ENCODE data around the gene BRINP3.
"Not testable (repeated sequence)": the region's sequence is repeated elsewhere in the genome, so short reads cannot be mapped to it uniquely, and the experiment has no call there.

BRINP3 gene

GRCh38 chr1:190477762-190478148 is at the start of gene BRINP3:
TSS of gene BRINP3 (minus strand) at chr1:190477864.
- in situ Hi-C loops (cut with HindIII; ENCODE audit: low sequenced_read_pairs): no loop called here

GRCh38 chr1:190511554-190511953 is 33.9 kb upstream of the BRINP3 start:
- in situ Hi-C loops (cut with HindIII; ENCODE audit: low sequenced_read_pairs): no loop called here

DNA sequence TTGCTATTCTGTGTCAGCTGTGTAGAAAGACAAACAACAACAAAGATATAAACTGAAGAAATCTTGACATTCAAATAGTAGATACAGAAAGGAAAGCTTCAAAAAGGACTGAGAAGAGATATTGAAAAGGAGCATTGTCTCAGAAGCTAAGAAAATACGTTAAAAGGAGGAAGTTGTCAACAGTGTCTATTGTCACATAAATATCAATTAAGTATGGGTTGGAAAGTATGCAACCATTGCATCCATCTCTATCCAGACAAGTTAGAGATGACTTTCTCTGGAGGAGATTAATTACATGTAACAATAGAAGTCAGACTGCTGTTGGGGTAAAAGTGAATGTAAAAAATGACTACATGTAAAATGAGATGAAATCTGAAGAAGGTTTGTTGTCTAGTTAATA is 29.7 kb upstream of the BRINP3 start:
- in situ Hi-C loops (cut with HindIII; ENCODE audit: low sequenced_read_pairs): no loop called here

DNA sequence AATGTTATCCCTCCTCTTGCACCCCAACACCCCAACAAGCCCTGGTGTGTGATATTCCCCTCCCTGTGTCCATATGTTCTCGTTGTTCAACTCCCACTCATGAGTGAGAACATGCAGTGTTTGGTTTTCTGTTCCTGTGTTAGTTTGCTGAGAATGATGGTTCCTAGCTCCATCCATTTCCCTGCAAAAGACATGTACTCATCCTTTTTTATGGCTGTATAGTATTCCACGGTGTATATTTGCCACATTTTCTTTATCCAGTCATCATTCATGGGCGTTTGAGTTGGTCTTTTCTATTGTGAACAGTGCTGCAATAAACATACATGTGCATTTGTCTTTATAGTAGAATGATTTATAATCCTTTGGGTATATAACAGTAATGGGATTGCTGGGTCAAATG is 26.9 kb upstream of the BRINP3 start:
- in situ Hi-C loops (cut with HindIII; ENCODE audit: low sequenced_read_pairs): not testable (repeated sequence)

GRCh38 chr1:190497565-190497964 is 19.9 kb upstream of the BRINP3 start:
- in situ Hi-C loops (cut with HindIII; ENCODE audit: low sequenced_read_pairs): no loop called here

GRCh38 chr1:190494451-190494850 is 16.8 kb upstream of the BRINP3 start:
- in situ Hi-C loops (cut with HindIII; ENCODE audit: low sequenced_read_pairs): no loop called here

GRCh38 chr1:190491404-190491803 is 13.7 kb upstream of the BRINP3 start:
- in situ Hi-C loops (cut with HindIII; ENCODE audit: low sequenced_read_pairs): no loop called here

DNA sequence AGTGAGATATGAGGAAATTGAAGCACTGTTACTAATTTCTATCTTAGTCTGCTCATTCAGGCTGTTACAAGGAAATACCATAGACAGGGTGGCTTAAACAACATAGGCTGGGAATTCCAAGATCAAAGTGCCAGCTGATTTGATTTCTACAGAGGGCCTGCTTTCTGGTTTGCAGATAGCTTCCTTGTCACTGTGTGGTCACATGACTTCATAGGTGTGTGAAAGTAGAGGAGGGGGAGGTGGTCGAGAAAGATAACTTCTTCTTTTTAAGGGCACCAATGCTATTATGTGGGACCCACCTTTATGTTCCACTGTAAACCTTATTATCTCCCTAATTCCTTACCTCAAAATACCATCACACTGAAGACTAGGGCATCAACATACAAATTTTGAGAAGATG is 6.4 kb upstream of the BRINP3 start:
- in situ Hi-C loops (cut with HindIII; ENCODE audit: low sequenced_read_pairs): no loop called here

- in situ Hi-C loops (cut with HindIII; ENCODE audit: low sequenced_read_pairs): no loop called here
Measured at GRCh38 chr1:190480231-190480630, 2.6 kb upstream of the BRINP3 start.

DNA sequence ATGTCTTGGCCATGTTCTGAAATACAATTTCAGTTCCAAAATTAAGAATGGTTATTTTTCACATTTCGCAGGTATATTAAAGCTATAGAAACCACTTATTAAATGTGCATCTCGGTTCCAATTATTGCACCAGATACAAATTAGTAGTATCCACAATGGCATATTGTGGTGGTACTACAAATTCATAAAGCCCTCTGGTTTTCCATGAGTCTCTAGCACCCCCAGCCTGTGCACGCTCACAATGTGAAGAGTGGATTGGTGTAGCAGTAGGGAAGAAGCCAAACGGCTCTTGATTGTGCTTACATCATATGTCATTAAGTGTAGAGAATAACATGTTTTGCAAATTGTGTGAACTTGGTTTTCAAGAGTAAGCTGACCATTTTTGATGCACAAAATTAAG is 1.9 kb upstream of the BRINP3 start:
- in situ Hi-C loops (cut with HindIII; ENCODE audit: low sequenced_read_pairs): no loop called here

- in situ Hi-C loops (cut with HindIII; ENCODE audit: low sequenced_read_pairs): no loop called here
Measured at GRCh38 chr1:190479050-190479397, 1.4 kb upstream of the BRINP3 start.

DNA sequence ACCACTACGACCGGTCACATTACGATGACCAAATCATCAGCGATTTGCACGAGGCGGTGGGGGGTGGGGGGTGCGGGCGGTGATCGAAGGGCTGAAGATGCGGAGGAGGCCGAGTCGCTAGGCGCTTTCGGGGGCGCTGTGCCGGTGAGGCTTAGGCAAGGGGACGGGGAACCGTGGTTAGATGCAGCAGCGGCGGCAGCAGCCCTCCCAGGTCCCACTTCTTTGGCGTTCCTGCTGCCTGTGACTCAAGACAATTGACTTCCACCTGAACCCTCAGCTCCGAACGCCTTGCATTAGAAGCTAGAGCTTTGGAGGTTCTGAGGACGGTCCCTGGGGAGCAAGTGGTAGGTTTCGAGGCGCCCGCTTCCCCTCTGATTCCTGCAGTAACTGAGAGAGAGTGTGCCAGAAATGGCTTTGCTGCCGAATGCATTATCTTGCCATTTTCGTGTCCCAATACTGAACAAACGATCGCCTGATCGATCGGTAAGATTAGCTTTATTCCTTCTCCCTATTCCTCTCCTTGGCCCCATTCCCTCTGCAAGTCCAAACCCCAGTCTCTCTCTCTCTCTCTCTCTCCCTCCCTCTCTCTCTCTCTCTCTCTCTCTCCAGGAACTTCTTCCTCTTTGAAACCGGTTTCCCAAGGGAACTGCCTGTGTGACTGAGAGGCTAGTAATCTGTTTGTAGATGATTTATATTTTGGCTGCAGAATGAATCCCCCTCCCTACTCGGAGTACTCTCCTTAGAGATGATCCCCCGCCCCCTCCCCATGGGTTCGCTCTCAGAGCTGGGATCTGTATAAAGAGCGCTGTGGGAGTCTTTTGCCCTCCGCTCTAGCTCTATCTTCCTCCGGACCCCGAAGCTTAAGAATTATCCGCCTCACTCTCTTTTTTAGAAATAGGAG is 735 bp upstream of the BRINP3 start:
- in situ Hi-C loops (cut with HindIII; ENCODE audit: low sequenced_read_pairs): no loop called here

GRCh38 chr1:190476806-190477205 is 858 bp downstream of the BRINP3 start:
- in situ Hi-C loops (cut with HindIII; ENCODE audit: low sequenced_read_pairs): no loop called here

DNA sequence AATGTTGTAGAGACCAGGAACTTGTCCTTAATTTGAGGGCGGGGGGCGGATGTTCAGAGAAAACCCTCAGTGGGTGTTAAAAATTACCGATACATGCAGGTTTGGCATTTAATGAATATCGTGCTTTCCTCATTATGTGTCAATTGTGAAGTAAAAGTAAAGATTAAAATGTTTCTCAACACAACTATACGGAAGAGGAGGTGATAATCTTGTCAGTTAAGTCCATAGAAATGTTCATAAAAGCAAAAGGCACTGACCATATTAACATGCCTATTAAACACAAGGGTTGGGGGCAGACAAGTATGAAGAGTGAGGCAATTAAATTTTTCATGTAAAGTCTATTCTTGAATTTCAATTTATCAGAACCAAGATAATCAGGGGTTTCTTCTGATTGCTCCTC is 1.3 kb downstream of the BRINP3 start:
- in situ Hi-C loops (cut with HindIII; ENCODE audit: low sequenced_read_pairs): no loop called here

- in situ Hi-C loops (cut with HindIII; ENCODE audit: low sequenced_read_pairs): no loop called here
Measured at GRCh38 chr1:190475421-190476141, 2.1 kb downstream of the BRINP3 start.

DNA sequence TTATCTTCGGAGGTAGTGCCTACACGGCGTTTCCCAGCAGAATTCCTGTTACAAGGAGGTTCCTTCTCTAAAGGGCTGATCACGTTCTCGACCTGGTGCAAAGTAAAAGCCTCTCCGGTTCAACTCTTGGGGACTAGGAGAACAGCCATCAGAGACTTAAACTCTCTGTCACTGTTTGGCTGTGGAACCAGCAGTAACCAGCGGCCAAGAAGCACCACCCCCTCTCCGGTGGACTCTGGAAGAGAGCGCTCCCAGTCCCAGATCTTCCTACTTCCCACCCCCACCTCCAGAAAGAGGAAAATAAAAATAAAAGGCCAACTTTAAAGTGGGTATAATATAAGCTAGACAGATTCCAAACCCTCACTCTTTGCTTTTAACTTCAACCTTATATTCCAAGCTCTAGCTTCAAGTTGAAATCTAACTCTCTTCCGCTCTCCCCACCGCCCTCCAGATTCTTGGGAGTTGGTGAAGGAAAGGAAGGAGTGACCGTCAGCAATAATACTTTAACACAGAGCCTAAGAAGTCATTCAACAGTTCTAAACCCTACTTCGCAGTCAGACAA is 2.9 kb downstream of the BRINP3 start:
- in situ Hi-C loops (cut with HindIII; ENCODE audit: low sequenced_read_pairs): no loop called here

- in situ Hi-C loops (cut with HindIII; ENCODE audit: low sequenced_read_pairs): no loop called here
Measured at GRCh38 chr1:190474010-190474409, 3.7 kb downstream of the BRINP3 start.

GRCh38 chr1:190472494-190472893 is 5.2 kb downstream of the BRINP3 start:
- in situ Hi-C loops (cut with HindIII; ENCODE audit: low sequenced_read_pairs): no loop called here

DNA sequence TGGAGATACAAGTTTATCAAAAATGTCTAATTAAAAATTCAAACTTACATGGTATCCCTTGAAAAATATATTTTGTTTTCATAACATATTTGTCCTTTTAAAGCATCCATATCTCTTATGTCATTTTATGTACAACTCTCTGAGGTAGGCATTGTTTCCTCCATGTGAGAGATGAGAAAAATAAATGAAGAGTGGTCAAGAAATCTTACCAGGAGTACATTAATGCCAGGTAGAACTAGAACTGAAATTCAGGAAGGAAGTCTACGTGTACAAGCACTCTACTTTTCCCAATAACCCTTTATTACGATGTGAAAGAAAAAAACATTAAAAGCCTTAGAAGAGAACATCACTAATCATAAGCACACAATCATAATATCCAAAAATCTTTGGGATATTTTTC is 5.6 kb downstream of the BRINP3 start:
- in situ Hi-C loops (cut with HindIII; ENCODE audit: low sequenced_read_pairs): no loop called here

GRCh38 chr1:190464690-190465089 is 13.0 kb downstream of the BRINP3 start:
- in situ Hi-C loops (cut with HindIII; ENCODE audit: low sequenced_read_pairs): no loop called here

DNA sequence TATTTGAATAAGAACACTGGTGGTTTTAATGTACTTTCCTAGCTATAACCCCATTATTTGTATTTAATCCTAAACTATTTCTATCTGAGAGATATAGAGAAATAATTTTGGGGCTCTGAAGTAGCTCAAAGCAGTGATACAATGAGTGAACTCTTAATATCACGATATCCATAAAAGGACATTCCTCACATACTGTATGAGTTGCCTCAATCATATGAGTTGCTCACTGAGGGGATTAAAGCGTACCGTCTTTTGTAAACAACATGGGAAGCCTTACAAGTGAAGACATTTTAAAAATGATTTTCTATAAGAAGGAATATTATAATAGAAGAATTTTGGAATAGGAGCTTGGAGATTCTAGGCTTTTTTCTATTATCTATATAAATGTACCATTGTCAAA is 21.5 kb downstream of the BRINP3 start:
- in situ Hi-C loops (cut with HindIII; ENCODE audit: low sequenced_read_pairs): no loop called here

- in situ Hi-C loops (cut with HindIII; ENCODE audit: low sequenced_read_pairs): no loop called here
Measured at GRCh38 chr1:190455631-190456030, 22.0 kb downstream of the BRINP3 start.
